ENCODE data around the gene CSDE1.

The CSDE1 gene

DNA sequence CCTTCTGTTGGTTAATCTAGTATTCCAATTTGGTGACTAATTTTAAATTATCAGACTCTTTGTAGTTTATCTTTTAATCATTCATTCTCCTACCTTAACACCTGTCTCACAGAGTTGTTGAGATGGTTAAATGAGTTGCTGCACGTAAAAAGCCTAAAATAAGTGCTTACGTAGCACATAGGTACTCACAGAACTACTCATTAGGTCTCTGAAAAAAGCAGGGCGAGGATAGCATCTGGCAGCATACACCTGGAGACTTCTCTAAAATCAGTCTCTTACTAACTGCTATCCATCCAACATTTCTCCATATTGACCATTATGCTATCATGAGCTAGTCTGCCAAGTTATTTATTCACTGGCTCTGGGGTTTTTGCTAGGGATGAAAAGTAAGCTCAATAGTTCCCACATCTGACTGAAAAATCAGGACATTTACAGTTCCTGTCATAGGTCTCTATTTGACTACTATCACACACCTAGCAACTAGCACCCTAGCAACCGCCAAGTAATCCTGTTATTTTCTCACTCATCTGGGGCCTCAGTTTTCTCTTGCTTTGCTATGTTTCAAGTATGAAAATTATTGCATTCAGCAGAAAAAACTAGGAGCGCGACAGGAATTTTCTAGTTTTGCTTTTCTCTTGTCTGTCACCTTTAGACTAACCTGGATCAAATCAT is 11.2 kb downstream of the CSDE1 start:
- Histone ChIP-seq H3K4me3 (ENCODE audit: insufficient read length, low read depth) (no peak overlapping the region), H3K9me3 (ENCODE audit: insufficient read depth, low read length) (no peaks in the 10 kb centered on the region), H3K4me1 (ENCODE audit: insufficient read depth, insufficient read length) (no peaks in the 10 kb centered on the region), H3K36me3 (ENCODE audit: insufficient read depth, insufficient read length, low read length) (peaks cover 97% of the 10 kb centered on the region), H3K9ac (ENCODE audit: insufficient read length, low read depth) (no peak overlapping the region), H3K27me3 (ENCODE audit: insufficient read depth, insufficient read length) (no peaks in the 10 kb centered on the region)
- DNase-seq (ENCODE audit: low read depth, low spot score) = no peak
- TF ChIP-seq SUZ12 (IDR thresholded peaks at IDR 0.05; ENCODE audit: extremely low read depth, insufficient read depth, insufficient read length) = no peak
- TF ChIP-seq ZNF274 (IDR thresholded peaks at IDR 0.05; ENCODE audit: low read depth, low read length) = no peak
- TF ChIP-seq YY1 (IDR thresholded peaks at IDR 0.05; ENCODE audit: insufficient read depth, insufficient read length) = no peak

GRCh38 chr1:114745291-114745690 is 12.5 kb downstream of the CSDE1 start:
- H3K4me1 ChIP-seq (ENCODE audit: insufficient read depth, insufficient read length) = no peaks in the 10 kb centered on the region

GRCh38 chr1:114741963-114742746 is 15.6 kb downstream of the CSDE1 start:
- TF ChIP-seq SUZ12 (IDR thresholded peaks at IDR 0.05; ENCODE audit: extremely low read depth, insufficient read depth, insufficient read length) = no peak
- TF ChIP-seq YY1 (IDR thresholded peaks at IDR 0.05; ENCODE audit: insufficient read depth, insufficient read length) = no peak
- TF ChIP-seq ZNF274 (IDR thresholded peaks at IDR 0.05; ENCODE audit: low read depth, low read length) = no peak
- no peaks in the 10 kb centered on the region for H3K27me3 ChIP-seq (ENCODE audit: insufficient read depth, insufficient read length)
- no peak overlapping the region for H3K9ac ChIP-seq (ENCODE audit: insufficient read length, low read depth)
- no peaks in the 10 kb centered on the region for H3K4me1 ChIP-seq (ENCODE audit: insufficient read depth, insufficient read length)
- DNase-seq (ENCODE audit: low read depth, low spot score) = no peak
- H3K9me3 ChIP-seq (ENCODE audit: insufficient read depth, low read length) = no peaks in the 10 kb centered on the region
- no peak overlapping the region for H3K4me3 ChIP-seq (ENCODE audit: insufficient read length, low read depth)
- H3K36me3 ChIP-seq (ENCODE audit: insufficient read depth, insufficient read length, low read length) = peaks cover 94% of the 10 kb centered on the region

More at GRCh38 chr1:114745291-114745690, 12.5 kb downstream of the CSDE1 start:
- DNase-seq (ENCODE audit: low read depth, low spot score) = no peak
- Histone ChIP-seq H3K4me3 (ENCODE audit: insufficient read length, low read depth) (no peak overlapping the region), H3K36me3 (ENCODE audit: insufficient read depth, insufficient read length, low read length) (peaks cover 97% of the 10 kb centered on the region), H3K9me3 (ENCODE audit: insufficient read depth, low read length) (no peaks in the 10 kb centered on the region), H3K27me3 (ENCODE audit: insufficient read depth, insufficient read length) (no peaks in the 10 kb centered on the region), H3K9ac (ENCODE audit: insufficient read length, low read depth) (no peak overlapping the region)
- no peak for TF ChIP-seq SUZ12 (IDR thresholded peaks at IDR 0.05; ENCODE audit: extremely low read depth, insufficient read depth, insufficient read length)
- no peak for TF ChIP-seq ZNF274 (IDR thresholded peaks at IDR 0.05; ENCODE audit: low read depth, low read length)
- no peak for TF ChIP-seq YY1 (IDR thresholded peaks at IDR 0.05; ENCODE audit: insufficient read depth, insufficient read length)

DNA sequence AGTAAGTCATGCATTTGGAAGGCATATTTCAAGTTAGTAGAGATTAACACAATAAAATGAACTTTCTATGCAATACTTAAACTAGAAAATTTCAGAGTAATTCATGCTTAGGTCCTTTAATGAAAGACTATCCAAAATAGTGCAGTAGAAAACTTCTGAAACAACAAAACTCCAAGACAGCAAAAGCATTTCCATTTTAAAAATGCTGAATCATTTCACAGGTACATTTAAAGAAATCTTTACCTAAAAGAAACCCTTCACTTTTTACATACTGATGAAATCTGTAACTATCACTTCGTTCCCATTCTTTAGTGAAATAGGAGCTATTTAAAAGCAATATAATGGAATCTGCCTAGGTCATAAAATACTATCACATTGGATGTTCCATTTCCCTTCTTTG is 17.5 kb downstream of the CSDE1 start:
- Histone ChIP-seq H3K4me1 (ENCODE audit: insufficient read depth, insufficient read length) (no peaks in the 10 kb centered on the region), H3K36me3 (ENCODE audit: insufficient read depth, insufficient read length, low read length) (peaks cover 95% of the 10 kb centered on the region), H3K27me3 (ENCODE audit: insufficient read depth, insufficient read length) (no peaks in the 10 kb centered on the region), H3K9ac (ENCODE audit: insufficient read length, low read depth) (no peak overlapping the region), H3K9me3 (ENCODE audit: insufficient read depth, low read length) (no peaks in the 10 kb centered on the region), H3K4me3 (ENCODE audit: insufficient read length, low read depth) (no peak overlapping the region)
- TF ChIP-seq YY1 (IDR thresholded peaks at IDR 0.05; ENCODE audit: insufficient read depth, insufficient read length) (no peak), ZNF274 (IDR thresholded peaks at IDR 0.05; ENCODE audit: low read depth, low read length) (no peak), SUZ12 (IDR thresholded peaks at IDR 0.05; ENCODE audit: extremely low read depth, insufficient read depth, insufficient read length) (no peak)
- no peak for DNase-seq (ENCODE audit: low read depth, low spot score)

DNA sequence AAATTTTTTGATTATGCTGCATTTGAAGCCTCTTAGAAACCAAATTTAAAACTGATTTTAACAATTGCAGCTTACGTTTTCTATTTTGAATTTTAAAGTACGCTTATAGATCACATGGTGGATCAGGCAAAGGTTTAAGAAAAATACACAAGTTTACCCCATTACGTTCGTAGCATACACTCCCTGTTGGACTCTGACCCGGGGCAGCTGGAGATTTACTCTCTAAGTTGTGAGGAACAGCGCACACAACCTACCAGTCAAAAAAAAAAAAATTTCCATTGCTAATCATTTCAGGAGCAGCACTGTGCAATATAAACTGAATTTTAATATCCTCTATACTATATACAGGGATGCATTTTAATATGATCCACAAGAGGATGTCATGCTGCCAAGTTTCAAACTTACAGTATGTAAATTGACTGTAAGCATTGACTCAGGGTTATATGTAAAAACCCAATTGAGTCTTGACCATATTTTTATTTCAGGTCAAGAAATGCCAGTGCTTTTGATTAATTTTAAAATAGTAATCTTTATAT is 20.4 kb downstream of the CSDE1 start:
- peaks cover 95% of the 10 kb centered on the region for H3K36me3 ChIP-seq (ENCODE audit: insufficient read depth, insufficient read length, low read length)

GRCh38 chr1:114735479-114735878 is 22.3 kb downstream of the CSDE1 start:
- H3K36me3 ChIP-seq (ENCODE audit: insufficient read depth, insufficient read length, low read length) = peaks cover 95% of the 10 kb centered on the region
- no peak overlapping the region for H3K9ac ChIP-seq (ENCODE audit: insufficient read length, low read depth)
- DNase-seq (ENCODE audit: low read depth, low spot score) = no peak
- H3K4me3 ChIP-seq (ENCODE audit: insufficient read length, low read depth) = no peak overlapping the region
- H3K4me1 ChIP-seq (ENCODE audit: insufficient read depth, insufficient read length) = no peaks in the 10 kb centered on the region
- TF ChIP-seq YY1 (IDR thresholded peaks at IDR 0.05; ENCODE audit: insufficient read depth, insufficient read length) = no peak
- TF ChIP-seq ZNF274 (IDR thresholded peaks at IDR 0.05; ENCODE audit: low read depth, low read length) = no peak
- TF ChIP-seq SUZ12 (IDR thresholded peaks at IDR 0.05; ENCODE audit: extremely low read depth, insufficient read depth, insufficient read length) = no peak
- no peaks in the 10 kb centered on the region for H3K9me3 ChIP-seq (ENCODE audit: insufficient read depth, low read length)
- H3K27me3 ChIP-seq (ENCODE audit: insufficient read depth, insufficient read length) = no peaks in the 10 kb centered on the region

More for the DNA sequence above, 20.4 kb downstream of the CSDE1 start:
- TF ChIP-seq SUZ12 (IDR thresholded peaks at IDR 0.05; ENCODE audit: extremely low read depth, insufficient read depth, insufficient read length) (no peak), ZNF274 (IDR thresholded peaks at IDR 0.05; ENCODE audit: low read depth, low read length) (no peak), YY1 (IDR thresholded peaks at IDR 0.05; ENCODE audit: insufficient read depth, insufficient read length) (no peak)
- no peaks in the 10 kb centered on the region for H3K9me3 ChIP-seq (ENCODE audit: insufficient read depth, low read length)
- H3K27me3 ChIP-seq (ENCODE audit: insufficient read depth, insufficient read length) = no peaks in the 10 kb centered on the region
- H3K9ac ChIP-seq (ENCODE audit: insufficient read length, low read depth) = no peak overlapping the region
- H3K4me3 ChIP-seq (ENCODE audit: insufficient read length, low read depth) = no peak overlapping the region
- no peak for DNase-seq (ENCODE audit: low read depth, low spot score)
- no peaks in the 10 kb centered on the region for H3K4me1 ChIP-seq (ENCODE audit: insufficient read depth, insufficient read length)

DNA sequence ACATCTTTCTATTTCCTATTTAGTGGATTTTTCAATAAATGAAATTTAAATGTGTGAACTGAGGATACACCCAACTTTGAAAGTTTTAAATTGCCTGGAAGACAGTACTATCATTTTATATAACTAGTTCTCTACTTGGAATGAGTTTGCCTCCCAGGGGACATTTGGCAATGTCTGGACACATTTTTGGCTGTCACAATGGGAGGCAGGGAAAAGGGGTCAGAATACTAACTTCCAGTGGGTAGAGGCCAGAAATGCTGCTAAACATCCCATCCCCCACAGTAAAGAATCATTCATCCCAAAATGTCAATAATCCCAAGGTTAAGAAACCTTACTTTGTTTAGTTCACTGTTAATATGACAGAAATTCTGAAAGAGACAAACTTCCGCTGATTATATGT is 28.0 kb downstream of the CSDE1 start:
- H3K36me3 ChIP-seq (ENCODE audit: insufficient read depth, insufficient read length, low read length) = peaks cover 100% of the 10 kb centered on the region
- DNase-seq (ENCODE audit: low read depth, low spot score) = no peak
- H3K4me3 ChIP-seq (ENCODE audit: insufficient read length, low read depth) = no peak overlapping the region
- no peak overlapping the region for H3K9ac ChIP-seq (ENCODE audit: insufficient read length, low read depth)
- no peak for TF ChIP-seq ZNF274 (IDR thresholded peaks at IDR 0.05; ENCODE audit: low read depth, low read length)
- TF ChIP-seq SUZ12 (IDR thresholded peaks at IDR 0.05; ENCODE audit: extremely low read depth, insufficient read depth, insufficient read length) = no peak
- no peak for TF ChIP-seq YY1 (IDR thresholded peaks at IDR 0.05; ENCODE audit: insufficient read depth, insufficient read length)
- H3K9me3 ChIP-seq (ENCODE audit: insufficient read depth, low read length) = no peaks in the 10 kb centered on the region
- no peaks in the 10 kb centered on the region for H3K4me1 ChIP-seq (ENCODE audit: insufficient read depth, insufficient read length)
- no peaks in the 10 kb centered on the region for H3K27me3 ChIP-seq (ENCODE audit: insufficient read depth, insufficient read length)
